ENCODE measurements around the gene EFCAB11.

The EFCAB11 gene

GRCh38 chr14:89936654-89937185 is 17.8 kb downstream of the EFCAB11 start:
- Histone ChIP-seq H3F3A (ENCODE audit: control insufficient read depth, insufficient read depth) (no peaks in the 10 kb centered on the region; the same call in 1 of the 2 replicates), H3K36me3 (ENCODE audit: control insufficient read depth, low read length) (no peaks in the 10 kb centered on the region), H3K4me1 (ENCODE audit: control insufficient read depth, low read length) (peaks cover 6% of the 10 kb centered on the region), H3K4me2 (ENCODE audit: low read length) (no peak overlapping the region), H3K9me2 (replicated peaks; ENCODE audit: control insufficient read depth, low read length) (no peaks in the 10 kb centered on the region), H3K4me3 (ENCODE audit: low read length) (no peak overlapping the region), H3K79me2 (ENCODE audit: control insufficient read depth, low read length) (no peaks in the 10 kb centered on the region), H3K27ac (ENCODE audit: low read depth, low read length) (no peak overlapping the region), H4K20me1 (ENCODE audit: control insufficient read depth, insufficient read depth, low read depth, low read length) (0 out of 2 replicates have a peak, but pooled peaks cover 5% of the 10 kb centered on the region), H3K27me3 (ENCODE audit: control insufficient read depth, low read length) (no peaks in the 10 kb centered on the region), H3K9me3 (ENCODE audit: control insufficient read depth, insufficient read depth, low read length) (no peaks in the 10 kb centered on the region)
- no peak for TF ChIP-seq EZH2phosphoT487 (IDR thresholded peaks at IDR 0.05; ENCODE audit: borderline replicate concordance, low read length)
- TF ChIP-seq, protein P1, sequence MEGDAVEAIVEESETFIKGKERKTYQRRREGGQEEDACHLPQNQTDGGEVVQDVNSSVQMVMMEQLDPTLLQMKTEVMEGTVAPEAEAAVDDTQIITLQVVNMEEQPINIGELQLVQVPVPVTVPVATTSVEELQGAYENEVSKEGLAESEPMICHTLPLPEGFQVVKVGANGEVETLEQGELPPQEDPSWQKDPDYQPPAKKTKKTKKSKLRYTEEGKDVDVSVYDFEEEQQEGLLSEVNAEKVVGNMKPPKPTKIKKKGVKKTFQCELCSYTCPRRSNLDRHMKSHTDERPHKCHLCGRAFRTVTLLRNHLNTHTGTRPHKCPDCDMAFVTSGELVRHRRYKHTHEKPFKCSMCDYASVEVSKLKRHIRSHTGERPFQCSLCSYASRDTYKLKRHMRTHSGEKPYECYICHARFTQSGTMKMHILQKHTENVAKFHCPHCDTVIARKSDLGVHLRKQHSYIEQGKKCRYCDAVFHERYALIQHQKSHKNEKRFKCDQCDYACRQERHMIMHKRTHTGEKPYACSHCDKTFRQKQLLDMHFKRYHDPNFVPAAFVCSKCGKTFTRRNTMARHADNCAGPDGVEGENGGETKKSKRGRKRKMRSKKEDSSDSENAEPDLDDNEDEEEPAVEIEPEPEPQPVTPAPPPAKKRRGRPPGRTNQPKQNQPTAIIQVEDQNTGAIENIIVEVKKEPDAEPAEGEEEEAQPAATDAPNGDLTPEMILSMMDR (IDR thresholded peaks at IDR 0.05; ENCODE audit: low read depth, low read length, poor library complexity, severe bottlenecking), result peak; percentile 26

GRCh38 chr14:89933002-89933401 is 21.5 kb downstream of the EFCAB11 start:
- no peaks in the 10 kb centered on the region for H3K9me2 ChIP-seq (replicated peaks; ENCODE audit: control insufficient read depth, low read length)
- no peaks in the 10 kb centered on the region for H3K36me3 ChIP-seq (ENCODE audit: control insufficient read depth, low read length)
- H3K27ac ChIP-seq (ENCODE audit: low read depth, low read length), result no peak overlapping the region
- TF ChIP-seq EZH2phosphoT487 (IDR thresholded peaks at IDR 0.05; ENCODE audit: borderline replicate concordance, low read length), result no peak
- TF ChIP-seq, protein P1 (IDR thresholded peaks at IDR 0.05; ENCODE audit: low read depth, low read length, poor library complexity, severe bottlenecking), result no peak
- no peak overlapping the region for H3K4me3 ChIP-seq (ENCODE audit: low read length)
- no peaks in the 10 kb centered on the region for H3F3A ChIP-seq (ENCODE audit: control insufficient read depth, insufficient read depth)
- H3K79me2 ChIP-seq (ENCODE audit: control insufficient read depth, low read length), result no peaks in the 10 kb centered on the region
- H4K20me1 ChIP-seq (ENCODE audit: control insufficient read depth, insufficient read depth, low read depth, low read length), result no peaks in the 10 kb centered on the region
- no peak overlapping the region for H3K4me2 ChIP-seq (ENCODE audit: low read length)
- H3K9me3 ChIP-seq (ENCODE audit: control insufficient read depth, insufficient read depth, low read length), result no peaks in the 10 kb centered on the region
- no peaks in the 10 kb centered on the region for H3K27me3 ChIP-seq (ENCODE audit: control insufficient read depth, low read length)
- no peaks in the 10 kb centered on the region for H3K4me1 ChIP-seq (ENCODE audit: control insufficient read depth, low read length)

DNA sequence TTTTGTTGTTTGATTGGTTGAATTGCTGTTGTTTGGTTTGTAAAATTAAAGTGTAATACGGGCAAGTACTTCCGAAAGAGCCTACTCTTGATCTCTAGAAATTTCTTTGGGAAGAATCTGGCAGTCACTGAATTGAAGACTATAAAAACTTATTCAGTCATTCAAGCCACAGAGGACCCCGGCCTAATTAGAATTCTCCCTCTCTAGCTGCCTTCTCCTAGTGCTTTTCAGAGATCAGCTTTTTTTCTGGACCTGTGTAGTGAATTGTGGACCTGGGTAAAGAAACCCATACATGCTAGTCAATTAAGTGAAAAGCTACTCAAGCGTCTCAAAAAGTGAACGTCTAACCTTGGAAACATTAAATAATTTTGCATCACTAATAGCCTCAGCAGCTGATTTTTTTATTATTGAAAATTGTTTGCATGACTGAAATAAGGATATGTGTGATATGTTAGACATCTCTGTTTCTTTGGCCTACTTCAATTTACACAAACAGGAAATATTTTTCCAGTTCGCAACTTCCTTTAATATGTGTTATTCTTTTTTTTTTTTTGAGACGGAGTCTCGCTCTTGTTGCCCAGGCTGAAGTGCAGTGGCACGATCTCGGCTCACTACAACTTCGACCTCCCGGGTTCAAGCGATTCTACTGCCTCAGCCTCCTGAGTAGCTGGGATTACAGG is 27.2 kb downstream of the EFCAB11 start:
- no peaks in the 10 kb centered on the region for H3K79me2 ChIP-seq (ENCODE audit: control insufficient read depth, low read length)
- no peaks in the 10 kb centered on the region for H3K4me1 ChIP-seq (ENCODE audit: control insufficient read depth, low read length)
- no peak overlapping the region for H3K4me3 ChIP-seq (ENCODE audit: low read length)
- H3F3A ChIP-seq (ENCODE audit: control insufficient read depth, insufficient read depth), result no peaks in the 10 kb centered on the region
- H3K27ac ChIP-seq (ENCODE audit: low read depth, low read length), result no peak overlapping the region
- no peaks in the 10 kb centered on the region for H3K9me3 ChIP-seq (ENCODE audit: control insufficient read depth, insufficient read depth, low read length)
- no peaks in the 10 kb centered on the region for H4K20me1 ChIP-seq (ENCODE audit: control insufficient read depth, insufficient read depth, low read depth, low read length)
- peaks cover 3% of the 10 kb centered on the region; the same call in 1 of the 2 replicates for H3K36me3 ChIP-seq (ENCODE audit: control insufficient read depth, low read length)
- no peaks in the 10 kb centered on the region for H3K27me3 ChIP-seq (ENCODE audit: control insufficient read depth, low read length)
- H3K9me2 ChIP-seq (replicated peaks; ENCODE audit: control insufficient read depth, low read length), result no peaks in the 10 kb centered on the region
- no peak for TF ChIP-seq EZH2phosphoT487 (IDR thresholded peaks at IDR 0.05; ENCODE audit: borderline replicate concordance, low read length)
- TF ChIP-seq, protein P1 (IDR thresholded peaks at IDR 0.05; ENCODE audit: low read depth, low read length, poor library complexity, severe bottlenecking), result no peak
- H3K4me2 ChIP-seq (ENCODE audit: low read length), result no peak overlapping the region
